Esophagus muscularis mucosa (tissue), 3 donors: ENCODE data around the gene CTR9.

Experiments
- CTCF ChIP-seq, 3 experiments: fragments of 200-600 bp in 2 of 3; fragments of 450-650 bp in 1 of 3; sonication (generic) in 2 of 3; IDR thresholded peaks; one replicate each; pipeline ENCODE4 v1.5.1; 2017 to 2019; ENCODE audit warnings: antibody characterized with exemption in 3 of 3, mild to moderate bottlenecking in 2 of 3, moderate library complexity in 1 of 3
- POLR2AphosphoS5 ChIP-seq, 2 donors: sonication (generic); formaldehyde crosslinking; IDR thresholded peaks; one replicate each; pipeline ENCODE4 v1.6.1; 2017; ENCODE audit warnings: antibody characterized with exemption in 2 of 2

- TF ChIP-seq CTCF (IDR thresholded peaks at IDR 0.05) (no peak), POLR2AphosphoS5 (IDR thresholded peaks at IDR 0.05) (no peak)
These were observed 515 bp downstream of the CTR9 start for GRCh38 chr11:10751581-10751940.
